Midbrain (tissue), 1 donor: ENCODE data around the gene OR10A3.
"Not testable (repeated sequence)": the region's sequence is repeated elsewhere in the genome, so short reads cannot be mapped to it uniquely, and the experiment has no call there.

Experiments used
- DNase-seq: peaks from one replicate; lab custom pipeline; 2025; lab: John Stamatoyannopoulos, UW

OR10A3 gene

DNA sequence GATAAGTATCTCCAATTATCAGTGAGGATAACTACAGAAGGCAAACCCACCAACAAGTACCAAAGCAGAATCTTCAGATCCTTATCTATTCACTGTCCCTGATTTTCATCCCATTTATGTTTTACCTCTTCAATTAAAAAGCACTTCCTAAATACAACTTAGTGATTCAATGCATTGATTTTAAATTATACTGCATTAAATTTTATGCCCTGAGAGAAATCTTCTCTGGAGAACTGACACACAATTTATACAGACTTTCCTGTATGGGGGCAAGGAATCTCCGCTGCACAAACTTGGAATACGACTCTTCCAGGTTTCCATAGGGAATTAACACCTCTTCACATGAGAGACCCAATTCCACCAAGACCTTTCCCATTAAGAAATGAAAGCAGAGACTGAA lies at the start of gene OR10A3:
TSS of gene OR10A3 (minus strand) at position 101 of the 400 bp plus-strand sequence. CDS start 2,188 bp downstream, outside the sequence.
- DNase-seq = no peak

DNA sequence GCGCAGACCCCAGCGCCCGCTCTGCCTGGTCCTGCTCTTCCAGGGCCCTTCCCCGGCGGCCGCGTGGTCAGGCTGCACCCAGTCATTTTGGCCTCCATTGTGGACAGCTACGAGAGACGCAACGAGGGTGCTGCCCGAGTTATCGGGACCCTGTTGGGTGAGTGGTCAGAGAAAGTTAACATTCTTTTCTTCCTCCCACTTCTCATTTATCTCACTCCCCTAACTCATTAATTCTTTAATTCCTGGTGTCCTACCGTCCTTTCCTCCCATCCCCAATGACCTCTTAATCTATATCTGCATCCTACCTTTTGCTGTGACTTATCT lies 46.0 kb upstream of the OR10A3 start:
- not testable (repeated sequence) for DNase-seq

DNA sequence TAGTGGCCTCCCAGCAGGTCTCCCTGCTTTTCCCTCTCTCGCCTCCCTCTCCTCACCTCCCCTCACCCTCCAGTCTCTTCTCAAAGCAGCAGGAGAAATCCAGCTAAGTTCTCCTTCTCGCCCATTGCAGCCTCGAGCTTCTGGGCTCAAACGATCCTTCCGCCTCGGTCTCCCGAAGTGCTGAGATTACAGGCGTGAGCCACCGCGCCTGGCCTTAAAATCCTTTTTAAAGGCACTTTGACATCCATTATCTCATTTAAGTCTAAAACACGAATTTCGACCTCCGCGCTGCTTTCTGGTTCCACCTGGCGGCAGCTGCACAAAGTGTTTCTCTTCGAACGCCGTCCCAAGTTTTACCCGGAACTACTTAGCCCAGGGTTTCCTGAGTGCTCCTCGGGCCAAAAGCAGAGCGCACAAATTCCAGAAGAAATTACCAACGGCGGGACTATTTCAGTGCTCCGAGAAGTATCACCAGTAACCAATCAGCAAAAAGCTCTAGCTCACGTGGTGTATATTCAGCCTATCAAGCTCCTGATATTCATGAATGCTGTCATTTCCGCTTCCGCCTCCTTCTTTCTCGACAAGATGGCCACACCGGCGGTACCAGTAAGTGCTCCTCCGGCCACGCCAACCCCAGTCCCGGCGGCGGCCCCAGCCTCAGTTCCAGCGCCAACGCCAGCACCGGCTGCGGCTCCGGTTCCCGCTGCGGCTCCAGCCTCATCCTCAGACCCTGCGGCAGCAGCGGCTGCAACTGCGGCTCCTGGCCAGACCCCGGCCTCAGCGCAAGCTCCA lies 45.5 kb upstream of the OR10A3 start, which contains the start of gene EIF3F:
TSS of gene EIF3F (plus strand) at position 570 of the 792 bp plus-strand sequence. CDS start at position 586, 16 bp downstream.
- DNase-seq = peak; percentile 99

- no peak for DNase-seq
Measured at GRCh38 chr11:7983832-7984590, 42.5 kb upstream of the OR10A3 start.

DNA sequence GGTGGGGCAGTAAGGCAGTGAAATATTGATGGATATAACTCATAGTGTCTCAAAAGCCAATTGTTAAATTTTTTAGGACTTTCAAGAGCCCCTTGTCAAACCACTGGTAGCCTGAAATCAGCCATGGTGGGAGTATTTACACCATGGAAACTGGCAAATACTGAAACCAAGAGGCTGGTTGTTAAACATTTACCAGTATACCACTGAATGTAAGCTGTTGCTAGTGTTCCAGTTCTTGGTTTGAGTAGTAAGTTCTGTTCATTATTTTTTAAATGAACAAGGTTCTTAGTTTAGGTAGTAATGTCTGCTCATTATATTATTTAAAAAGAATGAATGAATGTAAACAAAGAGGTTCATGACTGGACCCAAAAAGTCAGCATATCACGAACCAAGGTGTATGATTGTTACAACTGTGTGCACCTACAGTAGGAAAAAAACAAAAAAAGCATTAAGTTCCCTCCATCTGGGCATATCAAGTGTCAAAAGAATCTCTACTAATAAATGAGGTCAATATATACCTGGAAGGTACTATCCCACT lies 41.1 kb upstream of the OR10A3 start:
- no peak for DNase-seq

GRCh38 chr11:7981619-7982157 lies 40.2 kb upstream of the OR10A3 start:
- DNase-seq = no peak

GRCh38 chr11:7977232-7977917 lies 35.9 kb upstream of the OR10A3 start:
- no peak for DNase-seq

- no peak for DNase-seq
Measured at GRCh38 chr11:7974668-7975067, 33.2 kb upstream of the OR10A3 start.

DNA sequence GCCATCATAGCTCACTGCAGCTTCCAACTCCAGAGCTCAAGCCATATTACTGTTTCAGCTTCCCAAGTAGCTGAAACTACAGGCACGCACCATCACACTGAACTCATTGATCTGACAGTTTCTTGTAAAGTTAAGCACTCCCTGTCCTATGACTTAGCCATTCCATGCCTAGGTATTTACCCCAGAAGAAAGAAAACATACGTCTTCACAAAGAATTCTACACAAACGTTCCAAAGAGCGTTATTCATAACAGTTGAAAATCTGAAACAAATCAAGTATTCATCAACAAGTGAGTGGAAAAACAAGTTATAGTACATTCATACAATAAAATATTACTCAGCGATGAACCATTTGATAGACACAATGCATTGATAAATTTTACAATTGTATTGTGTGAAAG lies 31.5 kb upstream of the OR10A3 start:
- DNase-seq = no peak

DNA sequence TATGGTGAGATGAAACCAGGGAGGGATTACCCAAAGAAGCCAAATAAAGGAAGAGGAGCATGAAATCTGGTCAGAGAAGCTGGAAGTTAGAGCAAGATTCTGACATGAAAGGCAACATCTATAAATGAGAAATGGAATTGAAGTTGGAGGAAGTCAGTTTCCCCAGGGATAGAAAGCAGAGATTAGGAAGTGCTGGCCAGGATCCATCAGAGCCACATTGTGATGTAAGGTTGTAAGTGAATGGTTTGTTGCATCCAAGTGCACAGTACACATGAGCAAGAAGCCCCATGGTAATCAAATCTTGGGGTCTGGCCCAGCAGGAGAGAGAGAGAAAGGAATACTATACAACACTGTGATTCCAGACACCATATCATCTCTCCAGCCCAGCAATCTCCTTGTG lies 30.3 kb upstream of the OR10A3 start:
- DNase-seq = no peak

GRCh38 chr11:7969756-7970646 lies 28.5 kb upstream of the OR10A3 start:
- no peak for DNase-seq

GRCh38 chr11:7968686-7969085 lies 27.2 kb upstream of the OR10A3 start:
- no peak for DNase-seq

GRCh38 chr11:7967826-7968225 lies 26.3 kb upstream of the OR10A3 start:
- DNase-seq = no peak

DNA sequence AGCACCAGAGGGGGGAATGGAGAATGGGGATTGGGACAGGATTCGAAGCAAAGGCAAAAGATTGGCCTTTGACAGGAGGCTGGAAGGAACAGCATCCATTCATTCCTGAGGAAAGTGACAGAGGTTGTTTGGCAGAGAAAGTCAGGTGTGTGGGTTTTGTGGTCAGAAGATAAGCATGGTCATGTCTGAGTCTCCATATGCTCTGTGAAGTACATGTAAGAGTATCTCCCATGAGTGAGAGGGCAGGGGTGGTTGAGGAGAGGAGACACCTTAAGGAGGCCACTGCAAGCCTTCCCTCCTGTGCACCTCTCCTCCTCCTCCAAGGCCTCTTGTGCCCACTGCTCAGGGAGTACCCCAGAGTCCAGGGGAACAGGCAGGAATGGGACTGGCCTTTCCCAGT lies 25.6 kb upstream of the OR10A3 start:
- DNase-seq = no peak

DNA sequence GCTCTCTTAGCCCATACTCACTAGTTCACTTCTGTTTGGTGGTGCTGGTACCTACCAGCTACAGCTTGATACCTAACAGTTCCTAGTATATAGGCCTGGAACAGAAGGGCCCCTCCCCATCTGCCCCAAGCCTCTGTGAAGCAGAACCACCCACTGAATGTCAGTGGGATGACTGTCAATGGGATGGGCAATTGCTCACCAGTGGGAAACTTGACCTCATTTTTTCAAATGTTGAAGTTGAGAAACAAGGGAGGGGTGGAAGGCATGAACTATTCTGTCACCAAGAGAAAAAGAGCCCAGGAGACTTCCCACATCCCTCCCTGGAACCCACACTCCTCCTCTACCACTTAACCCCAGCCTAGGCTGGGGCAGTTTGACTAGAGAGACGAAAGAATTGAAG lies 23.9 kb upstream of the OR10A3 start, which contains the start of gene NLRP10:
TSS of gene NLRP10 (minus strand) at position 62 of the 400 bp plus-strand sequence. CDS start 1,952 bp downstream, outside the sequence.
- no peak for DNase-seq

GRCh38 chr11:7964873-7965272 lies 23.4 kb upstream of the OR10A3 start:
- DNase-seq = no peak

DNA sequence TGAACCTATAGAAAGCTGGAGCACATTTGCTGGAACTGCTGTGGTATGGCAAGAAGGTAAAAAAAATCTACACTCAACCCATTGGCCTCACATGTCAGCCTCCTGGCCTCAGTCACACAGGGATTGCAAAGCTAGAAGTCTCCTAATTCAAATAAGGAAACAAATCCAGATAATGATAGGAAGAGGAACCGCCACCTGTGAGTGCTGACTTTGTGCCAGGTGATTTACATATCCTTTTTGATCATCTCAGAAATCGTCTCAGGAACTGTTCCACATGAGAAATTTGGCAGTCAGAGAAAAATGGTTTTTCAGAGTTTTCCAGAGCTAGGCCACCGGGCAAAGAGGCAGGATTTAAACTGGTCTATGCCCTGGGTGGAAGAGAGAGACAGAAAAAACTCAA lies 22.8 kb upstream of the OR10A3 start:
- DNase-seq = no peak

DNA sequence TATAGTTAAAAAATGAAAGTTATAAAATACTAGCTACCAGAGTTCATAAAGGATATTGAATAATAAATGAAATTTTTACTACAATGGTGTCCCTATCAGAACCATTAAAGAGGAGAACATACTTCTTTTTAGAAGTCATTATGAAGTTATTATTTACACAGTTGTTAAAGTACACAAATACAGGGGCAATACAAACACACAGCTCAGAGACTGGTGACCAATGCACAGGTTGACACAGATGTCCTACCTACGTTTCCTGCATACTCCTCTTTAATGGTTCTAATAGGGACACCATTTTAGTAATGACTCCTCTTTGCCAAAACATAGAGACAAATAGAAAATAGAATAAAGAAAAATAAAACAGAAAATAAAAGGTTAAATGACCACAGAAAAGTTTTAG lies 13.7 kb upstream of the OR10A3 start:
- DNase-seq = no peak

DNA sequence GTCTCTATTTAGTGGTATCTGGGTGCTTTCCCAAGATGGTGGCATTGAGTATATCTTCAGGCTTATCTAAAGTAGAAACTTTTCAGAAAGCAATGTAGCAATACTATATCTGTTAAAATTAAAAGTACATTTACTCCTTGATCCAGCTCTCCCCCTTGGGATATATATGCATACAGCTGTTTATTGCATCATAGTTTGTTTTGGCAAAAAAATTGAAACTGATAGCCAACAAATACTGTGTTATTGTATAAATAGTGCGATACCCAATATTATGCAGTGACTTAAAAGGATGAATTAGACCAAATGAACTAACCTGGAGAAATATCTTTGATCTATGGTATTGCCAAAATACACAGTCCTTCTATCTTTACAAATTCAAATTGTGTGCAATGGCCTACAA lies 8.4 kb upstream of the OR10A3 start:
- DNase-seq = no peak

DNA sequence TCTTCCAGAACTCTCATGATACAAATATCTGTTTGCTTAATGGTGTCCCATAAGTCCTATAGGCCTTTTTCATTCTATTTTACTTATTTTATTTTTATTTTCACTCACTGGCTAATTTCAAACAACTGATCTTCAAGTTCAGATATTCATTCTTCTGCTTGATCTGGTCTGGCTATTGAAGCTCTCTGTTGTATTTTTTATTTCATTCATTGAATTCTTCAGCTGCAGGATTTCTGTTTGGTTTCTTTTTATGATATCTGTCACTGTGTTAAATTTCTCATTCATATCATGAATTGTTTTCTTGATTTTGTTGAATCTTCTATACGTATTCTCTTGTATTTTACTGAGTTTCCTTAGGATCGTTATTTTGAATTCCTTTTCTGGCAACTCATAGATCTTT lies 2.6 kb upstream of the OR10A3 start:
- DNase-seq = no peak

- DNase-seq = no peak
Measured at GRCh38 chr11:7941146-7941545, 362 bp downstream of the OR10A3 start.
